ENCODE results near the gene UBL4A.
A peak's percentile ranks its signal among the peaks of the same experiment; 100 is the strongest.

UBL4A gene

DNA sequence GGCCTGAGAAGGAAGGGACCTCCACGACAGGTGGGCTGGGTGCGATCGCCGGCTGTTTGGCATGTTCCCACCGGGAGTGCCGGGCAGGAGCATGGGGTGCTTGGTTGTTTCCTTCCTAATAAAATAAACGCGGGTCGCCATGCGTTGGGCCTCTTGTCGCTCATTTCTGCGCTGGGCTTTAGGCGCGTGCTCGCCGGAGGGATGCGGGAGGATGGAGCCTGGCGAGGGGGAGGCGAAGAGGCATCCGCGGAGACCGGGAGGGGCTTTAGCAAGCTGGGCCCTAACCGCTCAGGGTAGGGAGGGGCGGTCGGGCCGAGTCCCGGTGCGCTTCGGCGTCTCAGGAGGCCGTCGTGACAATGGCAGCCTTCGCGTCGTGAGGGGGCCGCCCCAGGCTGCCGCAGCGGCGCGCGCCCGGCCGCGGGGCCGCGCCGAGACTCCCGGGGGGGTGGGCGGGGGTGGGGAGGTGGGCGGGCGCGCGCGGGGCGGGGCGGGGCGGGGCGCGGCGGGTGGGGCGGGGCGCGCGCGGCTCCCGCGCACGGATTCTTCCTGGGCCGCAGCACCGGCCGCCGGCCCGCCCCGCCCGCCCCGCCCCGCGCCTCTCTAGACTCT, 49.9 kb downstream of the UBL4A start:
- DNase-seq = peak in 1 of 2 donors; percentile 29

DNA sequence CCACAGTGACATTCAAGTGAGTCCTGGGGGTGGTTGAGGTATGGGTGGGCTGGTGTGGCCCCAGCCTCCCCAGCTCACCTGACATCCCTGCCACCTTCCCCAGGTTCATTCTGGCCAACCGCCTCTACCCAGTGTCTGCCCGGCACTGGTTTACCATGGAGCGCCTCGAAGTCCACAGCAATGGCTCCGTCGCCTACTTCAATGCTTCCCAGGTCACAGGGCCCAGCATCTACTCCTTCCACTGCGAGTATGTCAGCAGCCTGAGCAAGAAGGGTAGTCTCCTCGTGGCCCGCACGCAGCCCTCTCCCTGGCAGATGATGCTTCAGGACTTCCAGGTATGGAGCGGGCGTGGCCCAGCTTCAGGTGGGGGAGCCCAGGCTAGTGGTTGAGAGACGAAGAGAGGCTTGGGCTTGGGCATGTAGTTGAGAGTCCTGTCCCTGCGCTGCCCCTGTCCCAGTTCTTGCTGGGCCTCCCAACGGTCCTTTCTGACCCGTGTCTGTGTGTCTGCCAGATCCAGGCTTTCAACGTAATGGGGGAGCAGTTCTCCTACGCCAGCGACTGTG, 51.2 kb downstream of the UBL4A start:
- DNase-seq = no peak

DNA sequence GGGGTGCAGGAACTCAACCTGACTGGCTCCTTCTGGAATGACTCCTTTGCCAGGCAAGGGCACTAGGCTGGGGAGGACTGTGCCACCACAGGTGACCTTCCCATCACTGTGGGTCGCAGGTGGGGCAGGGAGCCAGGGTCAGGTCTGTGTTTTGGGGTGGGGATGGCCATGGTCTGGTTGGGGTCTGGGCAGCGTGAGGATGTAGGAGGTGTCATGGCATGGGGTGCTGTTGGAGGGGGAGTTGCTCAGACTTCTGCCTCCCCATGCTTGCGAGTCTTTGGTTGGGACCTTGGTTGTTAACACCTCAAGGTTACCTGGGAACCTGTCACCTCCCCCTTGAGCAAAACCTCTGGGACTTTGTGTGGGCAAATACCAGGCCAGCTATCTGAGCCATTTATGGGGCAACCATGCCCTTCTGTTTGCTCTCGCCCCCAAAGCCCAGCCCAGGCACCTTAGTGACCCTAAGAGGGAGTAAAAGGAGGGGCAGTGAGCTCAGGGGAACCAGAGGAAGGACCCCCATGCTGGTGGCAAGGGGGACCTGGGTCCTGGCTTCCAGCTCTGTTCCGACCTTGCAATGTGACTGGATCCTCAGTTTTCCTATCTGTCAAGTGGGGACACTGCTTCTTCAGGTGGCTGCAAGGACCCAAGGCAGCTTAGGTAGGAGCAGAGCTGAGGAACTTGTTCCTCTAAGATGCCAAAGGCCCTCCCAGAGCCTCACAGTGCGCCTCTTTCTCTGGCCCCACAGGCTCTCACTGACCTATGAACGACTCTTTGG, 51.8 kb downstream of the UBL4A start:
- no peak for DNase-seq

Data from stimulated activated CD4-positive, alpha-beta T cell treated with anti-CD3 and anti-CD28 coated beads, Interleukin-2, amount 100 ng/mL, for 48 hours (primary cell).